ENCODE measurements around the gene AKAP13. TPM values are rescaled to one million over a fixed set of nuclear protein-coding genes. Genes with fewer than 3 reads are reported as not detected.

AKAP13 gene
- polyA plus RNA-seq, 1 of the 3 experiments (the other 2 are of a cell fraction): 8.4 TPM

DNA sequence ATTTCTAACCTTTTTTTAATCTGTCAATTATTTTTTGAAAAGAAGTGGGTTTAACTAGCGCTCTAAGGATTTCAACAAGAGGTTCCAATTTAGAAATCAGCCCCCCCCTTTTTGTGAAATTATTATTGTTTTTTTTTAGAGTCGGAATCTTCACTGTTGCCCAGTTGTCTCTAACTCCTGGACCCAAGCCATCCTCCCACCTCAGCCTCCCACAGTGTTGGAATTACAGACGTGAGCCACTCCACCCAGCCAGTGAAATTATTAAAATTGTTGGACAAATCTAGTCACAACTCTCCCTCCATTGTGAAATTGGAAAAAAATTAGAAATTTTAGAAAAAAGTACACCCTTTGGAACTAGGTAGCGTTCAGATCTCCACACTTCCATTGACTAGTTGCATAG lies 2.5 kb downstream of the AKAP13 start:
- Histone ChIP-seq H3F3A (replicated peaks; ENCODE audit: insufficient read depth) (peaks cover 4% of the 10 kb centered on the region), H4K20me1 (ENCODE audit: insufficient read depth) (peaks cover 54% of the 10 kb centered on the region), H3K4me3 (ENCODE audit: low read depth in 2 of 2, low read length in 1 of 2) (no peak overlapping the region), H3K27me3 (ENCODE audit: insufficient read depth) (no peaks in the 10 kb centered on the region), H3K36me3 (replicated peaks in 1 of 2; ENCODE audit: control insufficient read depth in 1 of 2, insufficient read depth in 2 of 2, low read length in 1 of 2) (no peaks in the 10 kb centered on the region), H3K27ac (ENCODE audit: low read depth in 2 of 2, low read length in 1 of 2) (no peak overlapping the region), H3K9me3 (no peaks in the 10 kb centered on the region), H2AFZ (ENCODE audit: low read depth) (no peak overlapping the region), H3K9me2 (no peaks in the 10 kb centered on the region), H3K4me2 (peak overlapping the region; percentile 71; the same call in 1 of the 2 replicates), H3K9ac (no peak overlapping the region), H3K79me2 (ENCODE audit: insufficient read depth) (peaks cover 70% of the 10 kb centered on the region), H3K4me1 (ENCODE audit: control insufficient read depth in 1 of 2, insufficient read depth in 2 of 2, low read depth in 1 of 2, low read length in 1 of 2) (peaks cover 6 to 12% of the 10 kb centered on the region in 2 experiments; a peak in 3 of 4 replicates)
- no peak for DNase-seq
- 94% methylated on average over 4 of the region's 4 CpGs for WGBS (ENCODE audit: low lambda C conversion rate)
- ChIA-PET POLR2A (no interaction called here), CTCF (interaction anchor here (0.5 to 1.2 kb wide), 2 partner anchors 10 to 49 kb away, joined by 3 to 4 read pairs; no protein-coding TSS in a partner anchor)
- TF ChIP-seq NFIC (IDR thresholded peaks at IDR 0.05; ENCODE audit: borderline replicate concordance): no peak
- TF ChIP-seq NRF1 (IDR thresholded peaks at IDR 0.05; ENCODE audit: low read depth, low read length): no peak
- TF ChIP-seq, protein P1, sequence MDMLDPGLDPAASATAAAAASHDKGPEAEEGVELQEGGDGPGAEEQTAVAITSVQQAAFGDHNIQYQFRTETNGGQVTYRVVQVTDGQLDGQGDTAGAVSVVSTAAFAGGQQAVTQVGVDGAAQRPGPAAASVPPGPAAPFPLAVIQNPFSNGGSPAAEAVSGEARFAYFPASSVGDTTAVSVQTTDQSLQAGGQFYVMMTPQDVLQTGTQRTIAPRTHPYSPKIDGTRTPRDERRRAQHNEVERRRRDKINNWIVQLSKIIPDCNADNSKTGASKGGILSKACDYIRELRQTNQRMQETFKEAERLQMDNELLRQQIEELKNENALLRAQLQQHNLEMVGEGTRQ (IDR thresholded peaks at IDR 0.05; ENCODE audit: borderline replicate concordance, low read depth, low read length): no peak
- TF ChIP-seq RXRA (IDR thresholded peaks at IDR 0.05; ENCODE audit: borderline replicate concordance, low read depth): no peak
- TF ChIP-seq, protein P2, sequence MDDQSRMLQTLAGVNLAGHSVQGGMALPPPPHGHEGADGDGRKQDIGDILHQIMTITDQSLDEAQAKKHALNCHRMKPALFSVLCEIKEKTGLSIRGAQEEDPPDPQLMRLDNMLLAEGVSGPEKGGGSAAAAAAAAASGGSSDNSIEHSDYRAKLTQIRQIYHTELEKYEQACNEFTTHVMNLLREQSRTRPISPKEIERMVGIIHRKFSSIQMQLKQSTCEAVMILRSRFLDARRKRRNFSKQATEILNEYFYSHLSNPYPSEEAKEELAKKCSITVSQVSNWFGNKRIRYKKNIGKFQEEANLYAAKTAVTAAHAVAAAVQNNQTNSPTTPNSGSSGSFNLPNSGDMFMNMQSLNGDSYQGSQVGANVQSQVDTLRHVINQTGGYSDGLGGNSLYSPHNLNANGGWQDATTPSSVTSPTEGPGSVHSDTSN (IDR thresholded peaks at IDR 0.05): no peak
- no peak for TF ChIP-seq ELF1 (IDR thresholded peaks at IDR 0.05)
- TF ChIP-seq, protein P3, sequence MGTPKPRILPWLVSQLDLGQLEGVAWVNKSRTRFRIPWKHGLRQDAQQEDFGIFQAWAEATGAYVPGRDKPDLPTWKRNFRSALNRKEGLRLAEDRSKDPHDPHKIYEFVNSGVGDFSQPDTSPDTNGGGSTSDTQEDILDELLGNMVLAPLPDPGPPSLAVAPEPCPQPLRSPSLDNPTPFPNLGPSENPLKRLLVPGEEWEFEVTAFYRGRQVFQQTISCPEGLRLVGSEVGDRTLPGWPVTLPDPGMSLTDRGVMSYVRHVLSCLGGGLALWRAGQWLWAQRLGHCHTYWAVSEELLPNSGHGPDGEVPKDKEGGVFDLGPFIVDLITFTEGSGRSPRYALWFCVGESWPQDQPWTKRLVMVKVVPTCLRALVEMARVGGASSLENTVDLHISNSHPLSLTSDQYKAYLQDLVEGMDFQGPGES (IDR thresholded peaks at IDR 0.05; ENCODE audit: low read depth, low read length): no peak
- TF ChIP-seq MXI1 (IDR thresholded peaks at IDR 0.05; ENCODE audit: low read depth, low read length): no peak

DNA sequence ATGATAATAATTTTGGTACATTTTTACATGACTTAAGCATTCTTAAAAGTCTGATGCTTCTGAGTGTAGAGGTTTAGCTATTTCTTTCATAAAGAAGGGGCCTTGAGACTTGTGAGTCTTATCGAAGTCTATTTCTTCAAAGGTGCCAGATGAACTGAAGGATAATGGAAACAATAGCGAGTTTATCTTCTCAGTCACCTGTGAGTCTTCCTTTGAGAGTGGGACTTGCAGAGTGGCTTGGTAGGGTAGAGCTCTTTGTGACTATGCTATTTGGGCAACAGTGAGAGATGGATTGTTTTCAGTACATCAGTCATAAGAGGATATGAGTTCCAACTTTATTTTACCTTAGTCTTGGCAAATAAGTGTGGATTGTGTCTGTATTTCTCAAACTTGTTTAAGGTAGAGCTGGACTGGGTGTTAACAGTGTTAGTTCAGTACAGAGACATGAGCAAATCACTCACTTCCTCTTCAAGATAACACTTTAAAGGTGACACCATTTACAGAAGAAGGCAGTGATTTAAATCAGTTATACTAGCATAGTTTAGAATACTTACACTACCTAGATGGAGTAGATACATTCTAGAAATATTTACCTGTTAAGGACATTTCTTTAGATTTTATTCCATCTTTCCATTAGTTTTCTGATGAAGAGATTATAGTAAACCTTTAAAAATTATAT lies 3.2 kb downstream of the AKAP13 start:
- H3K27me3 ChIP-seq (ENCODE audit: insufficient read depth): no peaks in the 10 kb centered on the region
- WGBS (ENCODE audit: low lambda C conversion rate): 94% methylated on average over 2 of the region's 2 CpGs
- ChIA-PET CTCF (interaction anchor here (0.5 to 1.2 kb wide), 5 partner anchors 9 to 96 kb away, joined by 3 to 4 read pairs (median 3); no protein-coding TSS in a partner anchor), POLR2A (interaction anchor here (0.6 kb wide), 1 partner anchor 79 kb away, joined by 4 read pairs; no protein-coding TSS in a partner anchor)
- H4K20me1 ChIP-seq (ENCODE audit: insufficient read depth): peaks cover 58% of the 10 kb centered on the region
- H3K9me3 ChIP-seq: no peaks in the 10 kb centered on the region
- no peak overlapping the region for H2AFZ ChIP-seq (ENCODE audit: low read depth)
- no peaks in the 10 kb centered on the region for H3K36me3 ChIP-seq (replicated peaks in 1 of 2; ENCODE audit: control insufficient read depth in 1 of 2, insufficient read depth in 2 of 2, low read length in 1 of 2)
- no peak for DNase-seq
- no peak overlapping the region for H3K4me2 ChIP-seq
- no peak overlapping the region for H3K4me3 ChIP-seq (ENCODE audit: low read depth in 2 of 2, low read length in 1 of 2)
- H3K9me2 ChIP-seq: no peaks in the 10 kb centered on the region
- H3K79me2 ChIP-seq (ENCODE audit: insufficient read depth): peaks cover 77% of the 10 kb centered on the region
- H3K9ac ChIP-seq: no peak overlapping the region
- H3K27ac ChIP-seq (ENCODE audit: low read depth in 2 of 2, low read length in 1 of 2): no peak overlapping the region
- H3K4me1 ChIP-seq (ENCODE audit: control insufficient read depth in 1 of 2, insufficient read depth in 2 of 2, low read depth in 1 of 2, low read length in 1 of 2): peaks cover 6 to 12% of the 10 kb centered on the region in 2 experiments; a peak in 3 of 4 replicates
- peaks cover 4% of the 10 kb centered on the region for H3F3A ChIP-seq (replicated peaks; ENCODE audit: insufficient read depth)
- TF ChIP-seq RAD21 (IDR thresholded peaks at IDR 0.05; ENCODE audit: low read length) (no peak), POLR2AphosphoS5 (IDR thresholded peaks at IDR 0.05; ENCODE audit: low read depth, low read length) (no peak), CHD2 (IDR thresholded peaks at IDR 0.05; ENCODE audit: low read length, partially characterized antibody) (no peak), RFX5 (IDR thresholded peaks at IDR 0.05; ENCODE audit: low read length) (no peak), RCOR1 (IDR thresholded peaks at IDR 0.05; ENCODE audit: low read length) (no peak), GABPA (IDR thresholded peaks at IDR 0.05; ENCODE audit: low read depth) (no peak), NFIC (IDR thresholded peaks at IDR 0.05; ENCODE audit: borderline replicate concordance) (no peak), NRF1 (IDR thresholded peaks at IDR 0.05; ENCODE audit: low read depth, low read length) (no peak), EP300 (IDR thresholded peaks at IDR 0.05; ENCODE audit: borderline replicate concordance in 1 of 2, low read depth in 1 of 2, low read length in 1 of 2) (no peak)
- TF ChIP-seq, protein P4, sequence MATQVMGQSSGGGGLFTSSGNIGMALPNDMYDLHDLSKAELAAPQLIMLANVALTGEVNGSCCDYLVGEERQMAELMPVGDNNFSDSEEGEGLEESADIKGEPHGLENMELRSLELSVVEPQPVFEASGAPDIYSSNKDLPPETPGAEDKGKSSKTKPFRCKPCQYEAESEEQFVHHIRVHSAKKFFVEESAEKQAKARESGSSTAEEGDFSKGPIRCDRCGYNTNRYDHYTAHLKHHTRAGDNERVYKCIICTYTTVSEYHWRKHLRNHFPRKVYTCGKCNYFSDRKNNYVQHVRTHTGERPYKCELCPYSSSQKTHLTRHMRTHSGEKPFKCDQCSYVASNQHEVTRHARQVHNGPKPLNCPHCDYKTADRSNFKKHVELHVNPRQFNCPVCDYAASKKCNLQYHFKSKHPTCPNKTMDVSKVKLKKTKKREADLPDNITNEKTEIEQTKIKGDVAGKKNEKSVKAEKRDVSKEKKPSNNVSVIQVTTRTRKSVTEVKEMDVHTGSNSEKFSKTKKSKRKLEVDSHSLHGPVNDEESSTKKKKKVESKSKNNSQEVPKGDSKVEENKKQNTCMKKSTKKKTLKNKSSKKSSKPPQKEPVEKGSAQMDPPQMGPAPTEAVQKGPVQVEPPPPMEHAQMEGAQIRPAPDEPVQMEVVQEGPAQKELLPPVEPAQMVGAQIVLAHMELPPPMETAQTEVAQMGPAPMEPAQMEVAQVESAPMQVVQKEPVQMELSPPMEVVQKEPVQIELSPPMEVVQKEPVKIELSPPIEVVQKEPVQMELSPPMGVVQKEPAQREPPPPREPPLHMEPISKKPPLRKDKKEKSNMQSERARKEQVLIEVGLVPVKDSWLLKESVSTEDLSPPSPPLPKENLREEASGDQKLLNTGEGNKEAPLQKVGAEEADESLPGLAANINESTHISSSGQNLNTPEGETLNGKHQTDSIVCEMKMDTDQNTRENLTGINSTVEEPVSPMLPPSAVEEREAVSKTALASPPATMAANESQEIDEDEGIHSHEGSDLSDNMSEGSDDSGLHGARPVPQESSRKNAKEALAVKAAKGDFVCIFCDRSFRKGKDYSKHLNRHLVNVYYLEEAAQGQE (IDR thresholded peaks at IDR 0.05; ENCODE audit: low read depth, low read length): no peak
- TF ChIP-seq, protein P5, sequence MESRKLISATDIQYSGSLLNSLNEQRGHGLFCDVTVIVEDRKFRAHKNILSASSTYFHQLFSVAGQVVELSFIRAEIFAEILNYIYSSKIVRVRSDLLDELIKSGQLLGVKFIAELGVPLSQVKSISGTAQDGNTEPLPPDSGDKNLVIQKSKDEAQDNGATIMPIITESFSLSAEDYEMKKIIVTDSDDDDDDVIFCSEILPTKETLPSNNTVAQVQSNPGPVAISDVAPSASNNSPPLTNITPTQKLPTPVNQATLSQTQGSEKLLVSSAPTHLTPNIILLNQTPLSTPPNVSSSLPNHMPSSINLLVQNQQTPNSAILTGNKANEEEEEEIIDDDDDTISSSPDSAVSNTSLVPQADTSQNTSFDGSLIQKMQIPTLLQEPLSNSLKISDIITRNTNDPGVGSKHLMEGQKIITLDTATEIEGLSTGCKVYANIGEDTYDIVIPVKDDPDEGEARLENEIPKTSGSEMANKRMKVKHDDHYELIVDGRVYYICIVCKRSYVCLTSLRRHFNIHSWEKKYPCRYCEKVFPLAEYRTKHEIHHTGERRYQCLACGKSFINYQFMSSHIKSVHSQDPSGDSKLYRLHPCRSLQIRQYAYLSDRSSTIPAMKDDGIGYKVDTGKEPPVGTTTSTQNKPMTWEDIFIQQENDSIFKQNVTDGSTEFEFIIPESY (IDR thresholded peaks at IDR 0.05; ENCODE audit: borderline replicate concordance, low read depth): no peak

Data from SK-N-SH (cell line).